HEK293 (cell line): ENCODE data around the gene UPK3B.
"Not testable (repeated sequence)": the region's sequence is repeated elsewhere in the genome, so short reads cannot be mapped to it uniquely, and the experiment has no call there.

ENCODE experiments used
- CTCF ChIP-seq: fragments of 450-650 bp; formaldehyde crosslinking; IDR thresholded peaks from 2 replicates; pipeline ENCODE4 v1.5.1; 2016; ENCODE audit warnings: missing biosample characterization, missing genetic modification characterization
- TCF7L2 ChIP-seq: IDR thresholded peaks from 2 replicates; pipeline ENCODE4 v1.6.1; 2011; ENCODE audit warnings: low read depth, mild to moderate bottlenecking, inconsistent platforms, low read length, moderate library complexity, borderline replicate concordance
- ZBTB20 ChIP-seq: fragments of 450-650 bp; formaldehyde crosslinking; IDR thresholded peaks from 2 replicates; pipeline ENCODE4 v1.5.1; 2016; ENCODE audit warnings: missing biosample characterization, missing genetic modification characterization
- ZFP41 ChIP-seq: fragments of 450-650 bp; formaldehyde crosslinking; IDR thresholded peaks from 2 replicates; pipeline ENCODE4 v1.5.1; 2016; ENCODE audit warnings: missing biosample characterization, missing genetic modification characterization, borderline replicate concordance
- ZNF175 ChIP-seq: fragments of 450-650 bp; formaldehyde crosslinking; IDR thresholded peaks from 2 replicates; pipeline ENCODE4 v1.5.1; 2016; ENCODE audit warnings: missing biosample characterization, missing genetic modification characterization
- ZNF701 ChIP-seq: fragments of 450-650 bp; formaldehyde crosslinking; IDR thresholded peaks from 2 replicates; pipeline ENCODE4 v1.5.1; 2016; ENCODE audit warnings: missing biosample characterization, missing genetic modification characterization

GRCh38 chr7:76464959-76465358 lies 45.4 kb upstream of the UPK3B start:
- not testable (repeated sequence) for TF ChIP-seq CTCF; ZNF175; ZBTB20; ZNF701 (tag by site-specific recombination); ZFP41; TCF7L2
